ENCODE data around the gene VAPB.

The VAPB gene

GRCh38 chr20:58416057-58416456, 27.0 kb downstream of the VAPB start:
- no peak for TF ChIP-seq CTCF (IDR thresholded peaks at IDR 0.05; ENCODE audit: low read depth, low read length)

GRCh38 chr20:58416835-58417234, 27.8 kb downstream of the VAPB start:
- H3K4me3 ChIP-seq (replicated peaks in 1 of 2; ENCODE audit: low read depth in 2 of 2, low read length in 2 of 2) = no peak overlapping the region
- TF ChIP-seq CTCF (IDR thresholded peaks at IDR 0.05; ENCODE audit: low read depth, low read length) = no peak
- no peak for DNase-seq (ENCODE audit: low read depth in 2 of 2)

More at GRCh38 chr20:58416057-58416456, 27.0 kb downstream of the VAPB start:
- no peak for DNase-seq (ENCODE audit: low read depth in 2 of 2)
- H3K4me3 ChIP-seq (replicated peaks in 1 of 2; ENCODE audit: low read depth in 2 of 2, low read length in 2 of 2) = no peak overlapping the region

- no peak for DNase-seq (ENCODE audit: low read depth in 2 of 2)
- no peak for TF ChIP-seq CTCF (IDR thresholded peaks at IDR 0.05; ENCODE audit: low read depth, low read length)
- no peak overlapping the region for H3K4me3 ChIP-seq (replicated peaks in 1 of 2; ENCODE audit: low read depth in 2 of 2, low read length in 2 of 2)
Measured at GRCh38 chr20:58417438-58417837, 28.4 kb downstream of the VAPB start.

- no peak overlapping the region for H3K4me3 ChIP-seq (replicated peaks in 1 of 2; ENCODE audit: low read depth in 2 of 2, low read length in 2 of 2)
- no peak for TF ChIP-seq CTCF (IDR thresholded peaks at IDR 0.05; ENCODE audit: low read depth, low read length)
- no peak for DNase-seq (ENCODE audit: low read depth in 2 of 2)
Measured at GRCh38 chr20:58418949-58419748, 30.1 kb downstream of the VAPB start.

GRCh38 chr20:58420798-58421496, 31.9 kb downstream of the VAPB start:
- TF ChIP-seq CTCF (IDR thresholded peaks at IDR 0.05; ENCODE audit: low read depth, low read length) = no peak
- peak; percentile 36 to 73 for DNase-seq (ENCODE audit: low read depth in 2 of 2)
- no peak overlapping the region for H3K4me3 ChIP-seq (replicated peaks in 1 of 2; ENCODE audit: low read depth in 2 of 2, low read length in 2 of 2)

GRCh38 chr20:58421497-58421850, 32.4 kb downstream of the VAPB start:
- TF ChIP-seq CTCF (IDR thresholded peaks at IDR 0.05; ENCODE audit: low read depth, low read length) = no peak
- H3K4me3 ChIP-seq (replicated peaks in 1 of 2; ENCODE audit: low read depth in 2 of 2, low read length in 2 of 2) = no peak overlapping the region
- no peak for DNase-seq (ENCODE audit: low read depth in 2 of 2)

Measured in cardiac fibroblast (primary cell).